Kidney (tissue), 14 donors: ENCODE measurements around the gene PARVG. TPM values are rescaled to one million over a fixed set of nuclear protein-coding genes. Genes with fewer than 3 reads are reported as not detected.

Experiments
- DNase-seq, 5 donors: peaks; one replicate each; pipeline ENCODE4 v3.0.0-alpha.2; 2013 to 2020
- FAIRE-seq: peaks from 2 replicates; lab custom pipeline; 2012; peaks lifted over from hg19 to GRCh38; lab: Jason Lieb, UNC
- H3K27ac ChIP-seq, 2 donors: one replicate each; pipeline ENCODE4 v1.7.0; 2013; ENCODE audit warnings: low read depth in 2 of 2, low read length in 2 of 2, inconsistent platforms in 1 of 2
- H3K27me3 ChIP-seq: one replicate; pipeline ENCODE4 v1.7.1; 2013; ENCODE audit warnings: low read length, inconsistent platforms; ENCODE audit not compliant: control insufficient read depth, insufficient read depth
- H3K36me3 ChIP-seq, 3 donors: one replicate each; pipeline versions ENCODE4 v1.7.0 to v1.7.1; 2013; ENCODE audit warnings: low read length in 3 of 3, control low read depth in 1 of 3, inconsistent platforms in 1 of 3; ENCODE audit not compliant: insufficient read depth in 3 of 3, control insufficient read depth in 2 of 3
- H3K4me1 ChIP-seq, 3 donors: one replicate each; pipeline versions ENCODE4 v1.7.0 to v1.7.1; 2013; ENCODE audit warnings: low read length in 3 of 3, inconsistent platforms in 1 of 3, low read depth in 1 of 3; ENCODE audit not compliant: control insufficient read depth in 2 of 3, insufficient read depth in 2 of 3
- H3K4me3 ChIP-seq, 3 donors: one replicate each; pipeline versions ENCODE4 v1.7.0 to v1.8.1; 2013; ENCODE audit warnings: low read length in 3 of 3, control low read depth in 1 of 3, inconsistent platforms in 1 of 3
- H3K9ac ChIP-seq, 3 donors: one replicate each; pipeline versions ENCODE4 v1.7.0 to v1.7.1; 2013; ENCODE audit warnings: low read length in 3 of 3, control low read depth in 1 of 3, inconsistent platforms in 1 of 3
- H3K9me3 ChIP-seq, 3 donors: one replicate each; pipeline versions ENCODE4 v1.7.0 to v1.7.1; 2013; ENCODE audit warnings: low read length in 3 of 3, control low read depth in 1 of 3, inconsistent platforms in 1 of 3; ENCODE audit not compliant: control insufficient read depth in 2 of 3, insufficient read depth in 1 of 3
- intact Hi-C: fragments of 100-400 bp; cut with DNase I; formaldehyde crosslinking; loops from one replicate; pipeline ENCODE4 v1.11.1; 2022
- polyA plus RNA-seq: library from polyadenylated mRNA; stranded (reverse); fragments of 350-450 nt; fragmentation: Illumina TruSeq; extraction: RNeasy Lipid Tissue Mini Kit (QIAGEN cat#74804); gene quantifications from one replicate; pipeline ENCODE4 v1.2.3, GENCODE V29; 2014; ENCODE audit warnings: low read depth, low replicate concordance; ENCODE audit not compliant: insufficient read depth
- total RNA-seq: library from RNA; stranded (reverse); fragmentation: NEBNext Ultra II Directional; extraction: Animal tissue kit (Norgen Biotek cat#: 25700); gene quantifications from one replicate; pipeline ENCODE4 v1.2.1, GENCODE V29; 2021
- TF ChIP-seq, protein P1 (sequence below): IDR thresholded peaks from 3 replicates; pipeline ENCODE4 v1.5.1; 2012; ENCODE audit warnings: mild to moderate bottlenecking, moderate library complexity, borderline replicate concordance; ENCODE audit not compliant: insufficient read depth; ENCODE audit errors: extremely low read depth
- donor health status: control.
- donor health status: control.
- donor health status: control.
- donor health status: control.
- donor health status: control.
- donor health status: DM: yes; HTN: yes; CAD: no.
- donor health status: Normal renal cell carcinoma (clear cell type).

PARVG gene
- total and polyA plus RNA-seq, 2 donors from 2014 or later, result 2.5 to 20.9 TPM

- intact Hi-C loops, result no loop called here
- FAIRE-seq (no peak), DNase-seq (no peak)
- H3K4me1 ChIP-seq, result no peaks in the 10 kb centered on the region
- H3K9ac ChIP-seq, result no peak overlapping the region
- no peaks in the 10 kb centered on the region for H3K9me3 ChIP-seq
- H3K4me3 ChIP-seq, result no peak overlapping the region
- no peaks in the 10 kb centered on the region for H3K27me3 ChIP-seq
- H3K27ac ChIP-seq, result no peak overlapping the region
- TF ChIP-seq, protein P1, sequence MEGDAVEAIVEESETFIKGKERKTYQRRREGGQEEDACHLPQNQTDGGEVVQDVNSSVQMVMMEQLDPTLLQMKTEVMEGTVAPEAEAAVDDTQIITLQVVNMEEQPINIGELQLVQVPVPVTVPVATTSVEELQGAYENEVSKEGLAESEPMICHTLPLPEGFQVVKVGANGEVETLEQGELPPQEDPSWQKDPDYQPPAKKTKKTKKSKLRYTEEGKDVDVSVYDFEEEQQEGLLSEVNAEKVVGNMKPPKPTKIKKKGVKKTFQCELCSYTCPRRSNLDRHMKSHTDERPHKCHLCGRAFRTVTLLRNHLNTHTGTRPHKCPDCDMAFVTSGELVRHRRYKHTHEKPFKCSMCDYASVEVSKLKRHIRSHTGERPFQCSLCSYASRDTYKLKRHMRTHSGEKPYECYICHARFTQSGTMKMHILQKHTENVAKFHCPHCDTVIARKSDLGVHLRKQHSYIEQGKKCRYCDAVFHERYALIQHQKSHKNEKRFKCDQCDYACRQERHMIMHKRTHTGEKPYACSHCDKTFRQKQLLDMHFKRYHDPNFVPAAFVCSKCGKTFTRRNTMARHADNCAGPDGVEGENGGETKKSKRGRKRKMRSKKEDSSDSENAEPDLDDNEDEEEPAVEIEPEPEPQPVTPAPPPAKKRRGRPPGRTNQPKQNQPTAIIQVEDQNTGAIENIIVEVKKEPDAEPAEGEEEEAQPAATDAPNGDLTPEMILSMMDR, result no peak
- H3K36me3 ChIP-seq, result no peaks in the 10 kb centered on the region
Observed at GRCh38 chr22:44242946-44243724, 62.4 kb downstream of the PARVG start.

DNA sequence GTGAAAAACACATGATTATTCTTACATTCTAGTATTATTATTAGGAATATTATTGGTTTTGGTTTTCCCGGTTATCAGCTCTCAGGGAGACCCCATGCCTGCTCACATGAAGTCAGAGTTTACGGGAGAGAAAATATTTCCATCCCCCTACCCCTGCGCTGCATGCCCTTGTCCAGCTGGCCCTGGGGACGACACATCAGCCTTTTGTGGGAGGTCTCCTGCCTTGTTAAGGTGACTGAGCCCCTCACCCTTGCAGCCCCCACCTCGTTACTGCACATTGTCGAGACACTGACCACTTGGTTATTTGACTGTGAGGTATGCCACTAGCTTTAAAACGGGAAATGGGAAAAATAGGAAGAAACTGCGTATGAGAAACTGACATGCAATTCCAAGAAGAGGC, 63.0 kb downstream of the PARVG start:
- no peak overlapping the region for H3K9ac ChIP-seq
- DNase-seq, result no peak
- H3K4me1 ChIP-seq, result no peaks in the 10 kb centered on the region
- H3K36me3 ChIP-seq, result no peaks in the 10 kb centered on the region
- no peak for FAIRE-seq
- TF ChIP-seq, protein P1, result no peak
- no peaks in the 10 kb centered on the region for H3K27me3 ChIP-seq
- no peak overlapping the region for H3K4me3 ChIP-seq
- intact Hi-C loops, result no loop called here
- no peaks in the 10 kb centered on the region for H3K9me3 ChIP-seq
- no peak overlapping the region for H3K27ac ChIP-seq

DNA sequence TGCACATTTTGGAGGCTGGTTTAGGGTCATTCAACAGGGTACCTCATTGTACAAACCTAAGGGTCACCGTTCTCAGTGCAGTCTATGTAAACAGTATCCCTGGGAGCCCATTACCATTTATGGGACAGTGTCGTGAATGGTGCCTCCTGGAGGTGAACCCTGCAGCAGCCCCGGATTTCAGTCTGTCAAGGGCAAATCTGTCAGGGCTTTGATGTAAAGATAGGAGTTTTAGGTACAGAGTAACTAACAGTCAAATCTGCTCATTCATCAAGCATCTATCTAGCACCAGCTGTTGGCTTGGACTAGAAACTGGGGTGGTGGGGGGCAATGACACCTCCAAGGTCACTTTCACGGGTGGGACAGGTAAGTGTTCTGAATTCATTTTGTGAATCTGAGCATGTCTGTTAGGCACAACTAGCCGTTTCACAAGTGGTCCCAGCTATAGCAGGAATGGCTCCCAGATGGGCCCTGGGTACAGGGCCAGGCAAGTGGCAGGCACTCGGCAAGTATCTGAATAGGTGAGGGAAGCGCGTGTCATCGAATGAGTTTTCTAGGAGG, 63.6 kb downstream of the PARVG start:
- Histone ChIP-seq H3K27me3 (no peaks in the 10 kb centered on the region), H3K4me3 (no peak overlapping the region), H3K9me3 (no peaks in the 10 kb centered on the region), H3K9ac (no peak overlapping the region), H3K27ac (no peak overlapping the region), H3K36me3 (no peaks in the 10 kb centered on the region), H3K4me1 (no peaks in the 10 kb centered on the region)
- no peak for FAIRE-seq
- no peak for DNase-seq
- intact Hi-C loops, result no loop called here
- TF ChIP-seq, protein P1, result no peak
